Skeletal muscle tissue (tissue), 4 donors: ENCODE measurements around the gene RBP2. TPM values are rescaled to one million over a fixed set of nuclear protein-coding genes. Genes with fewer than 3 reads are reported as not detected.

Experiments
- H3K27ac ChIP-seq: one replicate; pipeline ENCODE4 v1.7.0; 2013; ENCODE audit warnings: mild to moderate bottlenecking, low read depth, low read length, inconsistent platforms
- H3K27me3 ChIP-seq, 3 donors: one replicate each; pipeline ENCODE4 v1.7.0; 2013; ENCODE audit warnings: low read length in 3 of 3; ENCODE audit not compliant: control insufficient read depth in 3 of 3, insufficient read depth in 3 of 3
- H3K36me3 ChIP-seq, 3 donors: one replicate each; pipeline ENCODE4 v1.7.0; 2013; ENCODE audit warnings: low read length in 3 of 3; ENCODE audit not compliant: control insufficient read depth in 3 of 3, insufficient read depth in 3 of 3
- H3K4me1 ChIP-seq, 3 donors: one replicate each; pipeline ENCODE4 v1.7.0; 2013; ENCODE audit warnings: low read length in 3 of 3, mild to moderate bottlenecking in 3 of 3; ENCODE audit not compliant: control insufficient read depth in 3 of 3, insufficient read depth in 3 of 3
- H3K4me3 ChIP-seq, 3 donors: one replicate each; pipeline ENCODE4 v1.7.0; 2013; ENCODE audit warnings: low read length in 3 of 3
- H3K9ac ChIP-seq, 3 donors: one replicate each; pipeline ENCODE4 v1.7.0; 2013; ENCODE audit warnings: low read length in 3 of 3, mild to moderate bottlenecking in 3 of 3, moderate library complexity in 2 of 3, low read depth in 1 of 3
- H3K9me3 ChIP-seq, 3 donors: one replicate each; pipeline ENCODE4 v1.7.0; 2013; ENCODE audit warnings: low read length in 3 of 3; ENCODE audit not compliant: control insufficient read depth in 3 of 3
- total RNA-seq: library from RNA; depleted of rRNA; stranded (reverse); fragments of >200 nt; gene quantifications from one replicate; pipeline ENCODE4 v1.2.3, GENCODE V29; 2014
- donor health status: Osteomylitis.

RBP2 gene
- total RNA-seq, 1 donor from 2014 or later: not detected

DNA sequence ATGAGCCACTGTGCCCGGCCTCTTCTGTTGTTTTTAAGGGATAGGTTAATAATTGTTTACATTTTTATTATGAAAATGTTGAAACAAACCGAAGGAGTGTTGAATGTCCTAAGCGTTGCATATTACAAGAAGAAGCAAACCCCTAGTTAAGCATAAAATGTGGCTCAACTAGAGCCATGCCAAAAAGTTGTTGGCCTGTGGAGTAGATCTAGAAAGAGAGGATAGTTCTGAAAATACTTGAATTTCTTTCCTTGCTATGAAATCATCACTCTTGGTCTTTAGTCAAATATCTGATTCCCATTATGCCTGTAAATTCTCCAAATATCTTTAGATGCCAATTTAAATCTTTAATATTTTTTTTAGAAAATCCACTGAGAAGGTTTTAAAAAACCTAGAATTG lies 12.8 kb downstream of the RBP2 start:
- no peak overlapping the region for H3K27ac ChIP-seq
- H3K4me1 ChIP-seq: no peaks in the 10 kb centered on the region
- H3K9me3 ChIP-seq: no peaks in the 10 kb centered on the region
- no peak overlapping the region for H3K4me3 ChIP-seq
- no peaks in the 10 kb centered on the region for H3K36me3 ChIP-seq
- H3K27me3 ChIP-seq: no peaks in the 10 kb centered on the region
- H3K9ac ChIP-seq: no peak overlapping the region

DNA sequence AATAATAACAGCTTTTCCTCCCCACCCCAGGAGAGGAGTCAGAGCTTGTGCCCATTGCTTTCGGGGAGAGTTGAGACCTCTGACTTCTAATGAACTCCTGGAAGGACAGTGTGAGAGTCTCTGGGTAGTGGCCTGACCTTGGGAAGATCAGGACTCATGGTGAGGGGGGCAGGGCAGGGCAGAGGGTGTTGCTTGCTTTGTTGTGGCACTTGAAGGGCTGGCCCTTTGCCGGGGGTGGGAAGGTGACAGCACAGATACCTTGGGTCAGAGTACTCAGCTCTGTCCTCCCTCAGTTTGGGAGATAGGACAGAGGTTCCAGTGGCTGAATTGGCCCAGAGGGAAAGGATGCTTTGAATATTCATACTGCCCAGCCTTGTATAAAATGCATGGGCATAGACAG lies 15.8 kb downstream of the RBP2 start:
- H3K4me1 ChIP-seq: no peaks in the 10 kb centered on the region
- H3K9ac ChIP-seq: no peak overlapping the region
- no peaks in the 10 kb centered on the region for H3K9me3 ChIP-seq
- no peaks in the 10 kb centered on the region for H3K36me3 ChIP-seq
- no peak overlapping the region for H3K4me3 ChIP-seq
- H3K27ac ChIP-seq: no peak overlapping the region
- H3K27me3 ChIP-seq: no peaks in the 10 kb centered on the region

DNA sequence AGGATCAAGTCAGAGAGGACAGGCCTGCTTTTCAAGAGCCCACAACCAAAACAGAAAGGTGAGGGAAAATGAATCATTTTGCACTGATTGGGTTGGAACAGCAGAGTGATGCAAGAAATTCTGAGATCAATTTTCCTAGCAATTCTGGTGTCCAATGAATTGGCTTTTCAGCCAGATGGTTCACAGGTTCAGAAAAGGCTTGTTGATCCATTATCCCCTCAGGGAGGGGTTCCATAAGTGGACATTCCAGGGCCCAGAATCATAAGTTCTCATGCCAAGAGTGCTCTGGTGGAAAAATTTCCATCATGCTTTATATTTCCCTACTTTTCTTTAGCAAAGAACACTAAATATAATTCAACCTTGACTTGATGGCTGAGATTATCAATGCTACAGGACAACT lies 16.2 kb downstream of the RBP2 start:
- Histone ChIP-seq H3K36me3 (no peaks in the 10 kb centered on the region), H3K9me3 (no peaks in the 10 kb centered on the region), H3K27ac (no peak overlapping the region), H3K9ac (no peak overlapping the region), H3K4me1 (no peaks in the 10 kb centered on the region), H3K27me3 (no peaks in the 10 kb centered on the region), H3K4me3 (no peak overlapping the region)

DNA sequence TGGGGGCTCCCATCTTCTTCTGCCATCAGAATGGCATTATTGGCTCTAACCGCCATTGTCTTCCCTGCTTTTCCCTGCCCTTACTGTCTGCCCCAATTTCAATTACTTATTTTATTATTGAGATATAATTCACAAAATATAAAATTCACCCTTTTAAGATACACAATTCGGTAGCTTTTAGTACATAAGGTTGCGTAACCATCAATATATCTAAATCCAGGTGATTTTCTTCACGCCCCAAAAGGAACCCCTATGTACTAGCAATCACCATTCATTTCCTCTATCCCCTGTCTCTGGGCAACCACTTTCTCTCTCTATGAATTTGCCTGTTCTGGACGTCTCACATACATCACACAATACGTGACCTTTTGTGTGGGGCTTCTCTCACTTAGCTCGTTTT lies 18.0 kb downstream of the RBP2 start:
- no peaks in the 10 kb centered on the region for H3K4me1 ChIP-seq
- H3K9ac ChIP-seq: no peak overlapping the region
- no peak overlapping the region for H3K27ac ChIP-seq
- H3K9me3 ChIP-seq: no peaks in the 10 kb centered on the region
- H3K27me3 ChIP-seq: no peaks in the 10 kb centered on the region
- H3K4me3 ChIP-seq: no peak overlapping the region
- no peaks in the 10 kb centered on the region for H3K36me3 ChIP-seq

DNA sequence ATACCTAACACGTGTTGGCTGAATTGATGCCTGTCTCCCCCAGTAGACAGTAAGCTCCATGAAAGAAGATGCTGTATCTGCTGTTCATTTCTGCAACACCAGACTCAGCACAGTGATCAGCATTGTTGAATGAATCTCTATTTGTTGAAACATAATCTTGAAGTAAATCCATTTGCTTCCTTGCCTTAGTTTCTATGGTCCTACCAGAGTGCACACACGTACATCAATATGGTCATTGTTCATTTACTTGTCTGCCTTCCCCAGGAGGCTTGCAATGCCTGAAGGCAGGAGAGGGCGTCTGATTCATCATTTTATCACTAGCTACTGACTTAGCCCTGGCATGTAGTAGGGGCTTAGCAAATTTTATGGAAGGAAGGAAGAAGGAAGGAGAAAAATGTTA lies 19.2 kb downstream of the RBP2 start:
- no peak overlapping the region for H3K4me3 ChIP-seq
- H3K27ac ChIP-seq: no peak overlapping the region
- H3K9ac ChIP-seq: no peak overlapping the region
- no peaks in the 10 kb centered on the region for H3K9me3 ChIP-seq
- no peaks in the 10 kb centered on the region for H3K4me1 ChIP-seq
- H3K36me3 ChIP-seq: no peaks in the 10 kb centered on the region
- H3K27me3 ChIP-seq: no peaks in the 10 kb centered on the region

DNA sequence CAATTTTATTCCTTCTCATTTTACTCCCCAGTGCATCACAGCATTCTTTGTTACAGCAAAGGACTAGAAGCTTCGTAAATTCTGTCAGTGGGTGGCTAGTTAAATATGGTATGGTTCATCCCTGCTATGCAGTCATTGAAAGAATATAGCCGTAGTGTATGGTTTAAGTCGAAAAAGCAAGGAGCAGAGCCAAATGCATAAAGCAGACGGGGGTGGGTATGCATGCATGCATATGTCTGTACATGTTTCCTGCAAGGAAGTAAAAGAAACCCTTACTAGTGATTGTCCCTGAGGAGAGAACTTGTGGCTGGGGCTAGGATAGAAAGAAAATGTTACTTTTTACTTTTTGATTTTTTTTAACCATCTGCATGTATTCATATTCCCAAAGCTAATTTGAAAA lies 19.9 kb downstream of the RBP2 start:
- no peaks in the 10 kb centered on the region for H3K4me1 ChIP-seq
- H3K27ac ChIP-seq: no peak overlapping the region
- no peaks in the 10 kb centered on the region for H3K27me3 ChIP-seq
- H3K36me3 ChIP-seq: peaks cover 0 to 3% (median 0%) of the 10 kb centered on the region in 3 donors
- no peaks in the 10 kb centered on the region for H3K9me3 ChIP-seq
- H3K4me3 ChIP-seq: no peak overlapping the region
- no peak overlapping the region for H3K9ac ChIP-seq

DNA sequence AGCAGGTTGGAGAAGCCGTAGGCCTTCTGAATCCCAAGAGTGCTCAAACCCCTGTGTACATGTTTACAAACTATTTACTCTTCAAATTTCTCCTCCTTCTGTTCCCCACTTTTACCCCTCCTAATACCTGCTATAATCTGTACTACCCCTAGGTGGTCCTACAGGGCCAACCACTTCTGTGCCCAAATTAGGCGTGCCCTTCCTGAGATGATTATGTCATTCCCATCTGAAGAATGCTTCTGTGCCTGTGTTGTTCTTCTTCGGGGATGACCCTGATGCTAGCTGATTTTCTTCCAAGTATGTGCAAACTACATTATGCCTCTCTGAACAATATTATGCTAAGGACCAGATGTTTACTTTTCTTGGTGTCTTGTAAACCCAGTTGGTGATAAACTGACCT lies 20.5 kb downstream of the RBP2 start:
- Histone ChIP-seq H3K4me3 (no peak overlapping the region), H3K27me3 (no peaks in the 10 kb centered on the region), H3K27ac (no peak overlapping the region), H3K9ac (no peak overlapping the region), H3K9me3 (no peaks in the 10 kb centered on the region), H3K36me3 (peaks cover 0 to 3% (median 0%) of the 10 kb centered on the region in 3 donors), H3K4me1 (no peaks in the 10 kb centered on the region)

DNA sequence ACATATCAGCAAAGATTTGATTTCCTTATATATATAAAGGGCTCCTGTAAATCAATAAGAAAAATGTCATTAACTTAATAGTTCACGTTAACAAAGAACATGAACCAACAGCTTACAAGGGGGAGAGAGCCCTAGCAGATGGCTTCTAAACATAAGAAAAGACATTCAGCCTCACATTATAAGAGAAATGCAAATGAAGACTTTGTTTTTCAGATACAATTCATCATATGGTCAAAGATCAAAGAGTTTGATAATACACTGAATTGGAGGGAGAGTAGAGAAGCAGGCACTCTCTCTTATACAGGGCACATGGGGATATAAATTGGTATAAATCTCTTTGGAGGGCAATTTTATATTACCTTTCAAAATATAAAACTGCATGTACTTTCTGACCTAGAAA lies 21.1 kb downstream of the RBP2 start:
- H3K36me3 ChIP-seq: peaks cover 0 to 3% (median 0%) of the 10 kb centered on the region in 3 donors
- H3K27me3 ChIP-seq: no peaks in the 10 kb centered on the region
- no peak overlapping the region for H3K9ac ChIP-seq
- H3K4me3 ChIP-seq: no peak overlapping the region
- no peak overlapping the region for H3K27ac ChIP-seq
- no peaks in the 10 kb centered on the region for H3K9me3 ChIP-seq
- H3K4me1 ChIP-seq: no peaks in the 10 kb centered on the region

DNA sequence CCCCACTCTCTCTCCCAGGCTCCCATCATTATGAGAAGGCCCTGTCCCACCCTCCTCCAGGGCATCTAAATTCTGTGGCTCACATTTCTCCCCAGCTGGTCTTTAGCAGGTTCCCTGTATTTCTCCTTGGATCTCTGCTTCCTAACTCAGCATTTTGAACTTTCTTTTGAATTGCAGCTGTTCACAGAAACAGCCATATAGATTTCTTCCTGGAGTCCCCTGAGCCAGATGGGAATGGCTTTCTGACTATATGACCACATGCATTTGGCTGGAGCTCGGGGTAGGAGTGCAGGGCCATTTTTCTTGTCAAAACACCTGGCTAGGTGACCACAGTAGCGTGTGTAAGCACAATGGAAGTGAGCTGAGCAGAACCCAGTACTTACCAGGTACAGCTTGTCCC lies 22.0 kb downstream of the RBP2 start:
- Histone ChIP-seq H3K27ac (no peak overlapping the region), H3K27me3 (no peaks in the 10 kb centered on the region), H3K4me1 (no peaks in the 10 kb centered on the region), H3K36me3 (peaks cover 0 to 3% (median 0%) of the 10 kb centered on the region in 3 donors), H3K9ac (no peak overlapping the region), H3K4me3 (no peak overlapping the region), H3K9me3 (no peaks in the 10 kb centered on the region)

DNA sequence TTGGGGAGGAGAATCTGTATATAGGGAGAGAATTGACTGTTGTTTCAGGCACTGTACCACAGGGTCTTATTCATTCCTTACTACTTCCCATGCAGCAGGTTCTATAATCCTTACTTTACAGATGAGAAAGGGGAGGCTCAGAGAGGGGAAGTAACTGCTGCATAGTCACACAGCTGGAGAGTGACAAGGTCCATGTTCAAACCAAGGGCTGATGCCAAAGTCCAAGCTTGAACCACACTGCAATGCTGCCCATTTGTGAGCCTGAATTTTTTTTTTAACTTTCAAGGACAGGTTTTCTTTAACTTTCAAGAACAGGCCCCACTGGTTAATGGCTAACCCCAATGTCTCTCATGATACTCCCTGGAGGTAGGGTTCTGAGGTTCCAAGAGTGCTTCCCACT lies 26.2 kb downstream of the RBP2 start:
- Histone ChIP-seq H3K4me1 (no peaks in the 10 kb centered on the region), H3K4me3 (no peak overlapping the region), H3K9me3 (no peaks in the 10 kb centered on the region), H3K9ac (no peak overlapping the region), H3K27ac (no peak overlapping the region), H3K36me3 (peaks cover 0 to 3% (median 0%) of the 10 kb centered on the region in 3 donors), H3K27me3 (no peaks in the 10 kb centered on the region)

DNA sequence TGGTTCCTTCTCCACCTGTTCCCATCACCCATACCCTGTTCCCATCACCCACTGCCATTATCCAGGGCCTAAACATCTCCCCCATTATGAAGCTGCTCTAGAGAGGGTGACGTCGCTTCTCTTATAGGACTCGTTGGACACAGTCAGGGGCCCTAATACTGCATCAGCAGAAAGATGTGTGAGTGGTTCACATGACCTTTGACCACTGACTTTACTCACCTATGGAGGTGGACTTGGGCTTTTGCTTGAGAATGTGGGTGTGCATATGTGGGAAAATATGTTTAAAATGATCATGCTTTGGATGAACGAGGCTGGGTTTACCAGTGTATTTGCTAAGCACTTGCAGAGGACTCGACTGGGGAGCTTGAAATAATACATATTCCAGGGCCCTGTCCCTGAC lies 26.8 kb downstream of the RBP2 start:
- Histone ChIP-seq H3K27me3 (no peaks in the 10 kb centered on the region), H3K9me3 (no peaks in the 10 kb centered on the region), H3K27ac (no peak overlapping the region), H3K9ac (no peak overlapping the region), H3K36me3 (peaks cover 0 to 3% (median 0%) of the 10 kb centered on the region in 3 donors), H3K4me3 (no peak overlapping the region), H3K4me1 (no peaks in the 10 kb centered on the region)
